Measurements from ENCODE around the gene EFCAB6.

- TF ChIP-seq CTCF (IDR thresholded peaks at IDR 0.05; ENCODE audit: extremely low read depth in 1 of 2, insufficient read depth in 1 of 2, low read depth in 1 of 2, low read length in 2 of 2) (no peak), POLR2AphosphoS5 (IDR thresholded peaks at IDR 0.05; ENCODE audit: insufficient read depth, low read depth, low read length) (no peak), MAX (IDR thresholded peaks at IDR 0.05; ENCODE audit: insufficient read depth, insufficient read length) (no peak), POLR2A (IDR thresholded peaks at IDR 0.05; ENCODE audit: low read depth, low read length) (no peak), EZH2 (IDR thresholded peaks at IDR 0.05; ENCODE audit: borderline replicate concordance, low read depth, low read length, severe bottlenecking) (no peak), JUN (IDR thresholded peaks at IDR 0.05; ENCODE audit: borderline replicate concordance, insufficient read depth, insufficient read length, low read depth) (no peak)
These were observed 157.8 kb downstream of the EFCAB6 start for GRCh38 chr22:43654271-43654670.

Data from endothelial cell of umbilical vein (primary cell).